Measurements from ENCODE around the gene WASHC4.

The WASHC4 gene, protein sequence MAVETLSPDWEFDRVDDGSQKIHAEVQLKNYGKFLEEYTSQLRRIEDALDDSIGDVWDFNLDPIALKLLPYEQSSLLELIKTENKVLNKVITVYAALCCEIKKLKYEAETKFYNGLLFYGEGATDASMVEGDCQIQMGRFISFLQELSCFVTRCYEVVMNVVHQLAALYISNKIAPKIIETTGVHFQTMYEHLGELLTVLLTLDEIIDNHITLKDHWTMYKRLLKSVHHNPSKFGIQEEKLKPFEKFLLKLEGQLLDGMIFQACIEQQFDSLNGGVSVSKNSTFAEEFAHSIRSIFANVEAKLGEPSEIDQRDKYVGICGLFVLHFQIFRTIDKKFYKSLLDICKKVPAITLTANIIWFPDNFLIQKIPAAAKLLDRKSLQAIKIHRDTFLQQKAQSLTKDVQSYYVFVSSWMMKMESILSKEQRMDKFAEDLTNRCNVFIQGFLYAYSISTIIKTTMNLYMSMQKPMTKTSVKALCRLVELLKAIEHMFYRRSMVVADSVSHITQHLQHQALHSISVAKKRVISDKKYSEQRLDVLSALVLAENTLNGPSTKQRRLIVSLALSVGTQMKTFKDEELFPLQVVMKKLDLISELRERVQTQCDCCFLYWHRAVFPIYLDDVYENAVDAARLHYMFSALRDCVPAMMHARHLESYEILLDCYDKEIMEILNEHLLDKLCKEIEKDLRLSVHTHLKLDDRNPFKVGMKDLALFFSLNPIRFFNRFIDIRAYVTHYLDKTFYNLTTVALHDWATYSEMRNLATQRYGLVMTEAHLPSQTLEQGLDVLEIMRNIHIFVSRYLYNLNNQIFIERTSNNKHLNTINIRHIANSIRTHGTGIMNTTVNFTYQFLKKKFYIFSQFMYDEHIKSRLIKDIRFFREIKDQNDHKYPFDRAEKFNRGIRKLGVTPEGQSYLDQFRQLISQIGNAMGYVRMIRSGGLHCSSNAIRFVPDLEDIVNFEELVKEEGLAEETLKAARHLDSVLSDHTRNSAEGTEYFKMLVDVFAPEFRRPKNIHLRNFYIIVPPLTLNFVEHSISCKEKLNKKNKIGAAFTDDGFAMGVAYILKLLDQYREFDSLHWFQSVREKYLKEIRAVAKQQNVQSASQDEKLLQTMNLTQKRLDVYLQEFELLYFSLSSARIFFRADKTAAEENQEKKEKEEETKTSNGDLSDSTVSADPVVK

DNA sequence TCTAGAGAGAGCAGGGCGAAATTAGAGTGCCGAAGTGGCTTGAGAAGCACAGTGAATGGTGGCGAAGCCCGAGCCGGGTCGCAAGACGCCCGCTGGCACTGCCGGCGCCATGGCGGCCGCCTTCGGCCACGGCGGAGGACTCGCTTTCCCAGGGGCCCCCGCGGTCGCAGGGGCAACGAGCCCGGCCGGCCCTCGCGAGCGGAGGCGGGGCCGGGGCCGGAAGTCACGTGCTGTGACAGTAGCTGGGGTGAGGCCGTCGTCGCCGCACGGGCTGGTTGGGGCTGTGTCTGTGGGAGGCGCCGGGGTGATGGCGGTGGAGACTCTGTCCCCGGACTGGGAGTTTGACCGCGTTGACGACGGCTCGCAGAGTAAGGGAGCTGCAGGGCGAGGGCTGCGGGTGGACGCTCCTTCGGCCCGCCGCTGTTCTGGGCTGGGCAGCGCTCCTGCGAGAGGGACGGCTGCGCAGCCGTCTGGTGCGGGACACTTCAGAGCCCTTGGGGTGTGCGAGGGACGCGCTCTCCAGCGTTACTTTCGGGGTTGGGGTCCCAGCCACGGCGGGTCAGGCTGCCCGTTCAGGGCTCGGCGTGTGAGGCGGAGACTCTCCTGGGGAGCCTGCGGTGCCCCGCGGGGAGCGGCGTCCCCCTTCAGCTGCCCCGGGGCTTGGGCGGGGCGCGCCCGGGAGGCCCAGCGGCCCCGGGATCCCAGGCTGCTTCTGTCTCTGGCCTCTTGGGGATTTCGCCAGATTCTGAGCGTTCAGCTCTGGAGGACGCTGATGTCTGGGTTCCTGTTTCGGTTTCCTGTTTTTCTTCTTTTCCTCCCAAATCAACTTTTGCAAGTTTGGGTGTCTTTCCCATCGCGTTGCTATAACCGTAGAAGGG lies at the start of gene WASHC4:
Gene WASHC4, plus strand, starts transcription at position 238 of the 878 bp plus-strand sequence. Its CDS starts 70 bp downstream, at position 308.
- DNase-seq (ENCODE audit: low read depth), result peak; percentile 67

DNA sequence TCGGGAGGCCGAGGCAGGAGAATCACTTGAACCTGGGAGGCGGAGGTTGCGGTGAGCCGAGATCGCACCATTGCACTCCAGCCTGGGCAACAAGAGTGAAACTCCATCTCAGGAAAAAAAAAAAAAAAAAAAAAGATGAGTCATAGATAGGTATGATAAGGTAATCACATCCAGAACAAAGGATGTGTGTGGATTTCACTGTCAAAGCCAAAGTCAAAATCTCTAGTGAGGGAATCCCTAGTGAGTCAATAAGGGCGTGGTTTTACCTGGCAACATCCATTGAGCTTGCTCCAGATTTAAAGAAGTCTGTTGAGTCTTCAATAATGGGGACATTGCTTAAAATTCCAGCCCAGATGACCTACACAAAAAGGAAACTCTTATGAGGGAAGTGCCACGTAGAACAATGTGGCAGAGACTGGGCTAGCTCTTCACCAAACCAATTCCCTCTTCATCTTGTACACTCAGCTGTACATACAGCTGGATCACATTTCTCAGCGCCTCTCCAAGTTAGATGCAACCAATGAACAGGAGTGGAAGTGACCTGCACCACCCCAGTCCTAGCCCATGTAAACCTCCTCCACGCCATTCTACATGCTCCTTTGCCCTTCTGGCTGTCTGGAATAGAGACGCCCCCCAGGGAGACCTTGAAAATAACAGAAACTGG lies 46.7 kb upstream of the WASHC4 start:
- no peak for DNase-seq (ENCODE audit: low read depth)

DNA sequence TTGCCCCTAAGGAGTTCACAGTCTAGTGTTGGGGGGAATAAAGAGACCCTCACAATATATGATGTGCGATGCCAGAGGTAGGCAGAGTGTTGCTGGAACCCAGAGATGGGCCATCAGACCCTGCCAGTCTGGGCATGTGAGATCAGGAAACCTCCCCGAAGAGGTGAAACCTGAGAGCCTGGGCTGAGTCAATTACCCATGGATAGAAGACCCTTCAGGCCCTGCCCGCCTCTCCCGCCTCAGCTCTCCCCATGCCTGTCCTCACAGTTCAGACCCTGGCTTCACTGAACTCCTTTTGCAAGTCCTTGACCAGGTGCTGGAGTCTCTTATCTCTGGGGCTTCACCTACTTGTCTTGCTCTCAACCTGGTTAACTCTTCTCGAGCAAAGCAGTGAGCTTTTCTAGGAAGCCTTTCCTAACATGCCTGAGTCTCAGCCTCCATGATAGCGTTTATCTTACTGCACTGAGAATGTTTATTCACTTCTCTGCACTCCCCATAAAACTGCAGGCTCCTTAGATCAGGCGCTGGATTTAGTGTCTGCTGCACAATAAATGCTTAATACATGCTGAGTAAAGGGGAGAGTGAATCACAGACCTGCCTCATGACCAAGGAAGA lies 42.9 kb upstream of the WASHC4 start:
- DNase-seq (ENCODE audit: low read depth), result no peak

DNA sequence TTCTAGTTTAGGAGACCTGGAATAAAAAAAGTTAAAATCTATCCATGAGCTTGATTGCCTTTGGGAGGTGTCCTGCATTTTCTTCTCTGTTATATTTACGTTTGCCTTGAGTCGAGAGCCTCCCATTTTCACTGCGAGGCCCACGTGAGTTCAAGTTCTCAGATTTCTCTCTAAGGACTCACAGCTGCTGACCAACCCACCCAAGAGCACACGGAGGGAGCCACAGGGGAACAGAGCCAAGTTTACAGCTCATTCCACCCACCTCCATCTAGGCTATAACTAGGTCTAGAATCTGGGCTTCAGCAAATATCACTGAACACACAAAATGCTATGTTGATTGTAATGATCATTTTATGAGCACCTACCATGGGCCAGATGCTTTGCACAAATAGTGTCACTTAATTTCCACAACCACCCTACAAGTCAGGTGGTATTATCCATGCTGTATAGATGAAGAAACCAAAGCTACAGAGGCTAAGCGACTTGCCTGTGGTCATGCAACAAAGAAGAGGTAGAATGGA lies 40.0 kb upstream of the WASHC4 start:
- DNase-seq (ENCODE audit: low read depth), result no peak

DNA sequence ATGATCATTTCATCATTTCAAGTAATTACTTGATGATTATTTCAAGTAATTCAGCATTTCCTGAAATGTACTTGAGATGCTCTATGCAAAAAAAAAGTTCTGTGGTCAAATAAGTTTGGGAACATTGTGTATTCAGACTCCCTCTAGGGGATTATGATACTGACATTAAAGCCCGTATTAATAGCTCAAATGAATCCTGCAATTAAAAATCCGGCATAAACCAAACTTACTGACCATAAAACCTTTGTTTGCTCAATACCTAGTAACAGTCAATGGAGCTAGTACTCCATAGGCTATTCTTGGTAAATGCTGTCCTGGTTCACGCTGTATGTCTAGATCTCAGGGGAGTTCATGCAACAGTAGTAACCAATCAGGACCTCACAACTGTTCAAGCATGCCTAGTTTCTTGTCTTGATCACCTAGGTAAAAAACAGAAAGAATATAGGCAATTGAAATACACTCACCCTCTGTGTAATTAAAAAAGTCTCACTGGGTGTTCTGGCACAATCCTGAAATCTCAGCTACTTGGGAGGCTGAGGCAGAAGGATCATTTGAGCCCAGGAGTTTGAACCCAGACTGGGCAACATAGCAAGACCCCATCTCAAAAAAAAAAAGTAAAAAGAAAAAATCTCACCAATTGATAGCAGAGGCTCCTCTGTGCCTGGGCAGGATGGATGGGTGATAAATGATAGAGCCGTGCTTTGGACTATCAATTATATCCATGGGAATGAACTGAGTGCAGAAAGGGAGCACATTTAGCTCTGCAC lies 37.4 kb upstream of the WASHC4 start:
- no peak for DNase-seq (ENCODE audit: low read depth)

DNA sequence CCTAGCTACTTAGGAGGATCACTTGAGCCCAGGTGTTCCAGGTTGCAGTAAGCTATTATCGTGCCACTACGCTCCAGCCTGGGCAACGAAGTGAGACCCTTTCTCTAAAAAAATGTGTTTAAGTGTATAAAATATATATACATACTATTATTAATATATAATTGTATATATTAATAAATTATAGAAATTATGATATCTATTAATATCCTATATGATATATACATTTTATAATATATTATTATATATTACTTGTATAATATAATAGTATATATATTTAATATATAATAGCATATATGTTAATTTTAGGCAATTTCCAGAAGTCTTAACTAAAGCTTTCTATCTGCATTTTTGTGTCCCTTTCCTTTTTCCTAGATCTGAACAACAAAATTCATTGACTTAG lies 35.5 kb upstream of the WASHC4 start:
- DNase-seq (ENCODE audit: low read depth), result no peak

DNA sequence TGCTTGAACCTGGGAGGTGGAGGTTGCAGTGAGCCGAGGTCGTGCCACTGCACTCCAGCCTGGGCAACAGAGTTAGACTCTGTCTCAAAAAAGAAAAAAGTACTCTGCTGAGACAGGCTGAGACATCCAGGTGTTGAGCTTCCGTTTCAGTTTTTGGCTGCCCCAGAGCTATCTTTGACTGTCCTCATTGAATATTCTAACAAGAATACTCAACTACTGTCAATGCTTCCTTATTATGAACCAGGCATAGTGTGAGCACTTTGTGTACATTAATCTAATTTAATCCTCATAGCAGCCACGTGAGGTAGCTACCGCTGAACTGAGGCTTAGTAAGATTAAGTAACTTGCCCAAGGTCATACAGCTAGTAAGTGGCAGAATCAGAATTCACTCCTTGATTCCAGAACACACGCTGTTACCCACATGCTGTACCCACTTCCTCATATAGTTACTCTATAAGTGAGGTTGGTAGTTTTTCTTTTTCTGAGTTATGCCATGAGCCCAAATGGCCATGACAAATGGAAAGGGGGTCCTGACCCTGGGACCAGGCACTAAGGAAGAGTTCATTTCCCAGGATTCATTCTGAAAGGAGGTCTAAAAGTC lies 34.5 kb upstream of the WASHC4 start:
- DNase-seq (ENCODE audit: low read depth), result no peak

DNA sequence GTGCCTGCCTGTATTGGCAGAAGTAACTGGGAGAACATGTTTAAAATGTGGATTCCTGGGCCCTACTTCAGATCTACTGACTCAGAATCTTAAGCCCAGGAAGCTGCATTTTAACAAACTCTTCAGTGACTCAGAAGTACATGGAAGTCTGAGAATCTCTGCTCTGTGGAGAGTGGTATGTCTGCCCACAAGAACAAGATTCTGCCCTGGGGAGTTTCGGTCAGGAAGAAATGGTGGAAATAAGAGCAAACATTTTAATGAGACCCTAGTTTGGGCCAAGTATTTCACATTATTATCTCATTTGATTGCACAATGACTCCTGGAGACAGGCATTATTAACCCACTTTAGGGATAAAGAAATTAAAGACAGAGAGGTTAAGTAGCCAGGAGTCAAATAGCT lies 31.4 kb upstream of the WASHC4 start:
- no peak for DNase-seq (ENCODE audit: low read depth)

DNA sequence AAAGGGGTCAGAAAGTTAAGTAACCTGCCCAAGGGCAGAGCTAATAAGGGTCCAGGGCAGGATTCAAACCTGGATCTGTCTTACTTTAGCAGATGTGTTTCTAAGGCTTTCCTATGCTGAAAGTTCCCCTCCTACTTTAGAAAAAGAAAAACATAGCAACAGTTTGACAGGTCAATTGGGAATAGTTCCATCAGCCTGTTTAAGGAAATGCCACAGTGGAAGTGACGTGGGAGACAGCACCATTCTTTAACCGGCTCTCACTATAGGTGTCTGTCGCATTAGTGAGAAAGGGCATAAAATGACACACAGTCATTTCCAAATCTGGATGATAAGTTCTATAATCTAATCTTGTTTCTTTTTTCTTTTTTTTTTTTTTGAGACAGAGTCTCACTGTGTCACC lies 30.6 kb upstream of the WASHC4 start:
- no peak for DNase-seq (ENCODE audit: low read depth)

DNA sequence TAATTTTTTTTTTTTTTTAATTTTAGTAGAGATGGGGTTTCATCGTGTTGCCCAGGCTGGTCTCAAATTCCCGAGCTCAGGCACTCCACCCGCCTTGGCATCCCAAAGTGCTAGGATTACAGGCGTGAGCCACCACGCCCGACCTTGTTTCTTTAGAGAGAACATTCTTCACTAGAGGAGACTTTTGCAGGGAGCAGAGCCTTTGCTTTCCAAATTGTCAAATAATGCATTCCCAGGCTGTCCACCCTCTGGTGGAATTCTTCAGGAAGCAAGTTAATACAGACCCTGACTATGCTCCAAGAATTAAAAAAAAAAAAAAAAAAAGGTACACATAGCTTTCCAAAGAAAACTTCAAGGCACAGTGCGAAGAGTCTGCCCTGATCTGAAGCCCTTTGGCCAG lies 30.1 kb upstream of the WASHC4 start:
- DNase-seq (ENCODE audit: low read depth), result no peak

DNA sequence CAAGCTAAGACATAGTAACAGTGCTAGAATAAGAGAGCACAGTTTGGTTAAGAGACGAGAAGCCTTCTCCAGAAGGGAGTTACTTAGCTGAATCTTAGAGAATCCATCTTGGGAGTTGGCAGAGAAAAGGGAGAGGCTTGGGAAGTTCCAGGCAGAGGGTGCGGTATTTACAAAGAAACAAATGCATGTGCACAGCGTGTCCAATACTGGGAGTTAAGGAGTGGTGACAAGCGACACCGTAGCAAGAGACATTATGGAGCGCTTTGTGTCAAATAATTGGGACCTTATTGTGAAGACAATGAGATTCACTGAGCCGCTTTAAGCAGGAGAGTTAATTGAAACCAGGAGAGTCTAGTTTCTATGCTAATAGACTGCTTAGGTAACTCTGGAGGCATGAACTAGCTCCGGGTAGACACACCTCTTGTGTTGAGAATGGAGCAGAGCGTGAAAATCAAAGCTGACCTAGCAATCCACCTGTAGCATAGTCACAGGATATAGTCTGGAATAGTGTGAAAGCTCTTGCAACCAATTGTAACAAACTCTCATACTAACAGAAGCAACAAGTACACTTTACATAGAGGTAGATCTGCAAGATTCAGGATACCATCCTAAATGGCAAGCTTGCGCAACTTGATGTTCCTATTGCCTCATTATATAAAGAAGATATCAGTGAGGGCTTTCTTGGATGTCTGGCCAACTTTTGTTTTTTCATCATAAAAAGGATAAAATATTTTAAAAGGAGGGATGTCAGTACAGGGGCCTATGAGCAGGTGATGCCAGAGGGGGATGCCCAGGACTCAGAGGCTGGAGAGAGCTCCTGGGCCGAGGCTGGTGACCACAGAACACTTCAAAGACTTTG lies 28.6 kb upstream of the WASHC4 start:
- no peak for DNase-seq (ENCODE audit: low read depth)

DNA sequence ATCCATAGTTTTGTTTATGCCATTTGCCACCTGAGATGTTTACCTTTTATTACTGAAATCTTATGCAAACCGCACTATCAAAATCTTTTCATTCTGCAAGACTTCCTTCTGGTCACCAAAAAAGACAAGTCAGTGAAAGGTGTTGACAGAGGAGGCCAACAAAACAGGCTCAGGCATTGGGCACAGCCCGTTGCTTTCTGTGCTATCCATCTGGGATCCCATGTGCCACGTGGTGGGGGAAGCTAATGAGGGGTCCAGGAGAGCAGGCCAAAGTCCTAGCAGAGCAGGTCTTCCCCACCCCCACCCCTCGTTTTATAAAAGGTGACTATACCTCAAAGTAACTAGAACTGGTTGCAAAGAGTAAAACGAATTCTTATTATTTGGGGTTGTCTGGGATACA lies 24.5 kb upstream of the WASHC4 start:
- no peak for DNase-seq (ENCODE audit: low read depth)

DNA sequence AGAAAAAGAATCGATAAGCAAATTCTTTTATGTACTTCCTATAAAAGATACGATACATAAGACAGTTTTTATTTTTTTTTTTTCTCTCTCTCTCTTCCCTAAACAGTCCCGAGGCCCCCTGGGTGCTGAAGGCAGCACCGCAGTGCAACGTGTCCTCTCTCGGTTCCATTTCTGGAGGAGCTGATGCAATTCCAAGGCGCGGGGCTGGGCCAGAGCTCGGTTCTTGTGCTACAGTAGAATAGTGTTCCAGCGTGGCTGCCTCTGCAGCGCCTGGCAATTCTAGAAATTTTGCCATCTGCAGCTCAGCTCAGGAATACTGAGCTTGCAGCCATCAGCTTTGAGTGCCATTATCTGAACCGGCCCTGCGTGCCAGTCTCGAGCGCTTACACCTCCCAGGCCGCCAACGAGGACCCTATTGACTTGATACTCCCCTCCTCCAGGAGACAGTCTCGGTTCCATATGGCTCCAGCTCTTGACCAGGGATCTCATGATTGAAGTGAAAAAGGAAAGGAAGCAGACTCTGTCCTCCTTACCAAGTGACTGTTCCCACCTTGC lies 23.9 kb upstream of the WASHC4 start:
- DNase-seq (ENCODE audit: low read depth), result no peak

DNA sequence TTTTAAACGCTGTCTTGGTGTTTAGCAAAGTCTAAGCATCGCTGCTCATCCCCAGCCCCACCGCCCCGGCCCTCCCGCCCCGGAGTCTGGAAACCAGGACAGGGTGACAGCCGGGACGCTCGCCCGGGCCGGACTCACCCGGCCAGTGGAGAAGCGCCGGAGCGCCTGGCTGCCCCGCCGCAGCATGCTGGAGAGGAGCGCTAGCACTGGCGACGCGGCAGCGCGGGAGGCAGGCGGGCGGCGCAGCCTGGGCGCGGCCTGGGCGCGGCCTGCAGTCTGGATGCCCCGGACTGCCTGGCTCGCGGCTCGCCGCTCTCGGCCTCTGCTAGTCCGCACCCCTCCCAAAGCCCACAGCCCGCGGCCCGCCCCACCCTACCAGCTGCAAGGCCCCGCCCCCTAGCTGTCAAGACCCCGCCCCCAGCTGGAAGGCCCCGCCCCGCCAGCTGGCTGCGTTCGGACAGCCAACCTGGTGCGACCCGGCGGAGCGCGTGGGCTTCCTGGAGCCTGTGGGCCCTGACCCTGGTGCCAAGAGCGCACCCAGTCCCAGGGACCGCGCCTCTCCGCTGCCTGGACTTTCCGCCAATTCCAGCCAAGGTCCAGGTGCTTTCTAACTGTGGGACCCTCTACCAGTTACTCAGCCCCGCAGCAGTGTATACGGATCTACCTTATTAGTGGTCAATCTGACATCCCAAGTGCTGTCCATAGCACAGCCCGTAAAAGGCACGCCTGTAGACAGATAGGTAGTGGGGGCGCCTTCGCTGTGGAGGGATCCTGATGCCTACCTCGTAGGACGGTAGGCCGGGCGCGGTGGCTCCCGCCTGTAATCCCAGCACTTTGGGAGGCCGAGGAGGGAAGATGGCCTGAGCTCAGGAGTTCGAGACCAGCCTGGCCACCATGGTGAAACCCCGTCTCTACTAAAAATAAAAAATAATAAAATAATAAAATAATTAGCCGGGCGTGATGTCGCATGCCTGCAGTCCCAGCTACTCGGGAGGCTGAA lies 23.0 kb upstream of the WASHC4 start, which contains the start of gene ALDH1L2:
Gene ALDH1L2, minus strand, starts transcription at position 208 of the 1,000 bp plus-strand sequence. Its CDS starts 22 bp downstream, at position 186.
- DNase-seq (ENCODE audit: low read depth), result no peak

DNA sequence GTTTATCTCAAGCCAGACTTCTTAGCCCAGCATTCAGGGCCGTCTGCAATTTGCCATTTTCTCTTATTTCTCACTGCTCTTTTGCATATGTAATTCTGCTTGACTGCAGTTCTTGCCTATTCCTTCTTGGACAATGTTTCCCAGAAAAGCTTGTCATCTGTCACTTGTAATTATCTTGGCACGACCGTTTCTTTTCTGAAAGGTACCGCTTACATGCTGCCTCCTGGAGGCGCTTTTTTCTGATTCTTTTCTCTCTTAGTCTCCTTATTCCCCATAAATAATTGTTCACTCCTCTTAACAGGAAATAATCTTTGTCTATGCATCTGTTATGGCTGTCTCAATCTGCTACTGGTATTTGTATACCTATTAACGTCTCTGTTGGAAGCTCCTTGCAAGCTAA lies 22.0 kb upstream of the WASHC4 start:
- DNase-seq (ENCODE audit: low read depth), result no peak

DNA sequence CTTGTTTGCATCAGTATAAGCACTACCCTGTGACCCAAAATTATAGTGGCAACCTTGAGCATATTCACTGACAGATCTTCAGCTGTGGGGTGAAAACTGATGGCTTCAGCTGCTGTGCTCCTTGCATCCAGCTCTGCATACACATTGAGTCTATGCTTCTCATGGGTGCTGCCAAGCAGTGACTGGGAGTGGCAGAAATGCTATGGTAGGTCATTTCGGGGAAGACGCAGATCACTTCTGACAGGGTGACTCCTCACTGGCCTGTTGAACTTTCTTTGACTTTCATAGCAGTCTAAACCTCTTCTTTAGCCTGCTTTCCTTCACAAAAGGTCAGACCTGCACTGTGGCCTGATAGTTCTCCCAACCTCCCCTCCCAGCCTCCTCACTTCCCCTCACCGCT lies 17.7 kb upstream of the WASHC4 start:
- DNase-seq (ENCODE audit: low read depth), result no peak

Data from CMK (cell line).